Stimulated activated CD8-positive, alpha-beta memory T cell treated with anti-CD3 and anti-CD28 coated beads, Interleukin-12 subunit alpha, Interleukin-12 subunit beta, amount 100 ng/mL, for 4 hours (primary cell): ENCODE data around the gene ARL14.

Experiments used
- DNase-seq: peaks from one replicate; pipeline ENCODE4 v3.0.0-alpha.2; 2020; ENCODE audit warnings: low read depth

Gene ARL14

GRCh38 chr3:160725338-160725737 lies 48.4 kb downstream of the ARL14 start:
- no peak for DNase-seq
